Loucy (cell line): ENCODE measurements around the gene TRIO.

Source experiments
- CTCF ChIP-seq: fragments of 200-600 bp; sonication (generic); conservative IDR thresholded peaks from 2 replicates; pipeline ENCODE4 v1.5.1; 2014; ENCODE audit warnings: mild to moderate bottlenecking, antibody characterized with exemption, low read length
- EZH2phosphoT487 ChIP-seq: fragments of 200-600 bp; IDR thresholded peaks from 2 replicates; pipeline ENCODE4 v1.6.1; 2018; ENCODE audit warnings: antibody characterized with exemption, mild to moderate bottlenecking, moderate library complexity, borderline replicate concordance

DNA sequence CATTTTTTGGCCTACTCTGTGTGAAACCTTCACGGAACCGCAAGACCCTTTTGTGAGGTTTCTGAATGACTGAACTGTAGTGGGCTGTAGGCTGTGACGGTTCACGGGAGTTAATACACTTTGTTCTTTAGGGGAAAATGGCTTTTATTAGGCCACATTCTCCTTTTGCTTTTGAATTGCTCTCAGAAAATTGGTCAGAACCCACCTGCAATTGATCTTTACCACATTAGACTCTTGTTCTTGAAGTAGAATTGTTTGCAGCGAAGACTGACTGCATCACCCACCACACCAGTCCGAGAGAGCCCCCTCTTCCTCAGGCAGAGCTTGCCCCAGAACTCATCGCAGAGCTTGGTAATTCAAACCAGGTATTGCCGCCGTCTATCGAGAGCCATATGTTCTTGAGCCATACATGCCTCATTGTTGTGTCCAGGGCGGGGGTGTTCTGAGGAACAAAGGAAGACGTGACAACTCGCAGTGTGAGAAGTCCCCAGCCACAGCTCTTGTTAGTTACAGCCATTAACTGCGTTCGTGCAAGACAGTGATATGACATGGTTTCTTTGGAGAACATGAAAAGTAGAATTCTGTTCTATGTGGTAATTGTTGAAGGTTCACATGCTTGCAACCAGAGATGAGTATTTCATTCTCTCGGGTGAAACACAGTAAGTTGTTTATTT is 272.0 kb downstream of the TRIO start:
- TF ChIP-seq EZH2phosphoT487 = no peak
- TF ChIP-seq CTCF = no peak
